ENCODE results near the gene TJP3.

DNA sequence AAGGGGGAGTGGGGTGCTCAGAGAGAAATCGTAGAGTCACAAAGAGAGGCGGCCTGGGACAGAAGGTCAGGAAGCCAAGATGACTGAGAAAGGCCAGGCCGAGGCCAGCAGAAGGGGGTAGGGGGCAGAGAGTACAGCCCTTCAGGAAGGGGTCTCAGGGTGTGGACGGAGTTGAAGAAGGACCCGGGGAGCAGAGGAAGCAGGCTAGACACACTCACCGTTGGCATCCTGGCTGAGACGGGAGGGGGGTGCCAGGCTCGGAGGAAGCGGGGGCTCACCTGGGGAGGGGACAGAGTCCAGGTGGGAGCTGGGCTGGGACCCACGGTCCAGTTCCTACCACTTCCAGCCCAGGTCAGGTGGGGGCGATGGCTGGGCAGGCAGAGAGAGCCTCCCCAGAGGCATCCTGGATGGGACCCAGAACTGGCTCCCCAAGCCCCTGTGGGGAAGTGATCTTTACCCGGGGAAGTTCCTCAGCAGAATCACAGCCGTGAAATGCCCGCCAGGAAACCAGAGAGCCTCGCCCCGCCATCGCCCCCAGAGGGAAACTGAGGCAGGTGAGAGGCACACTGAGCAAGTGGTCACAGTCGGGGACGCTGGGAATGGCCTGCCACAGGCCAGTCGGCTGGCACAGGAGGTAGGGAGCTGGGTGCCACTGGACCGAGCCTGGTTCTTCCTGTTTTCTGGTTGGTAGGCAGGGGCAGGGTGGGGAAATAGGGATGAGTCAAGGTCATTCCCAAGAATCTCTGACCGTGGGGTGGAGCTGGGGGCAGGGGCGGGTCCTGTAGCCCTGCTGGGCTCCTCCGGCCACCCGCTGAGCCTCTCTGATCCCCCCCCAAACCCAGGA lies 76.6 kb downstream of the TJP3 start:
- TF ChIP-seq, protein P1, sequence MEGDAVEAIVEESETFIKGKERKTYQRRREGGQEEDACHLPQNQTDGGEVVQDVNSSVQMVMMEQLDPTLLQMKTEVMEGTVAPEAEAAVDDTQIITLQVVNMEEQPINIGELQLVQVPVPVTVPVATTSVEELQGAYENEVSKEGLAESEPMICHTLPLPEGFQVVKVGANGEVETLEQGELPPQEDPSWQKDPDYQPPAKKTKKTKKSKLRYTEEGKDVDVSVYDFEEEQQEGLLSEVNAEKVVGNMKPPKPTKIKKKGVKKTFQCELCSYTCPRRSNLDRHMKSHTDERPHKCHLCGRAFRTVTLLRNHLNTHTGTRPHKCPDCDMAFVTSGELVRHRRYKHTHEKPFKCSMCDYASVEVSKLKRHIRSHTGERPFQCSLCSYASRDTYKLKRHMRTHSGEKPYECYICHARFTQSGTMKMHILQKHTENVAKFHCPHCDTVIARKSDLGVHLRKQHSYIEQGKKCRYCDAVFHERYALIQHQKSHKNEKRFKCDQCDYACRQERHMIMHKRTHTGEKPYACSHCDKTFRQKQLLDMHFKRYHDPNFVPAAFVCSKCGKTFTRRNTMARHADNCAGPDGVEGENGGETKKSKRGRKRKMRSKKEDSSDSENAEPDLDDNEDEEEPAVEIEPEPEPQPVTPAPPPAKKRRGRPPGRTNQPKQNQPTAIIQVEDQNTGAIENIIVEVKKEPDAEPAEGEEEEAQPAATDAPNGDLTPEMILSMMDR (IDR thresholded peaks at IDR 0.05): no peak
- TF ChIP-seq POLR2AphosphoS5 (IDR thresholded peaks at IDR 0.05) (no peak), POLR2A (IDR thresholded peaks at IDR 0.05) (no peak)
